GM12865 (cell line): Measurements from ENCODE around the gene KCNG2.
"Not testable (repeated sequence)": the region's sequence is repeated elsewhere in the genome, so short reads cannot be mapped to it uniquely, and the experiment has no call there.

Experiments used
- DNase-seq: peaks from one replicate; pipeline ENCODE4 v3.0.0; 2010; ENCODE audit warnings: low read depth
- H3K4me3 ChIP-seq: 2 replicates; pipeline ENCODE4 v1.5.1; 2011; ENCODE audit warnings: mild to moderate bottlenecking, low read depth, low read length, control low read depth
- TF ChIP-seq, protein P1 (sequence below): IDR thresholded peaks from 2 replicates; pipeline ENCODE4 v1.5.1; 2011; ENCODE audit warnings: low read length, control low read depth, low read depth, inconsistent platforms; ENCODE audit not compliant: insufficient read depth; ENCODE audit errors: missing control alignments

KCNG2 gene

DNA sequence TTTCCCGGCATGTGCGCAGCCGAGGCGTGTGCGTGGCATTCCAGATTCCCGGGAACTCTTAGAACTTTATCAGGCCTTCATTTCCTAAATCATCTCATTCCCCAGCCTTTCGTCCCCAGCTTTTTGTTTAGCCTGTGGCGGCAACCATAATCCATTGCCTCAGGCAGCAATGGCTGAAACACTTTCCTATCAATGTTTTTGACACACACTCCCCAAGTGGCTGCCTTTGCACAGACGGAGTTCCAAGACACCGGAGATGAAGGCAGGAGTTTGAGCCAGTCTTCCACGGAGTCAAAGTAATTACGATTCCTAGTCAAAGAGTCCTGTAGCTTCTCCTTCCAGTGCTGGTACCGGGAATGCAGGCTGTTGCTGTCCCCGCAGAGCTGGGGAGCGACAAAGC lies 64.8 kb downstream of the KCNG2 start:
- TF ChIP-seq, protein P1, sequence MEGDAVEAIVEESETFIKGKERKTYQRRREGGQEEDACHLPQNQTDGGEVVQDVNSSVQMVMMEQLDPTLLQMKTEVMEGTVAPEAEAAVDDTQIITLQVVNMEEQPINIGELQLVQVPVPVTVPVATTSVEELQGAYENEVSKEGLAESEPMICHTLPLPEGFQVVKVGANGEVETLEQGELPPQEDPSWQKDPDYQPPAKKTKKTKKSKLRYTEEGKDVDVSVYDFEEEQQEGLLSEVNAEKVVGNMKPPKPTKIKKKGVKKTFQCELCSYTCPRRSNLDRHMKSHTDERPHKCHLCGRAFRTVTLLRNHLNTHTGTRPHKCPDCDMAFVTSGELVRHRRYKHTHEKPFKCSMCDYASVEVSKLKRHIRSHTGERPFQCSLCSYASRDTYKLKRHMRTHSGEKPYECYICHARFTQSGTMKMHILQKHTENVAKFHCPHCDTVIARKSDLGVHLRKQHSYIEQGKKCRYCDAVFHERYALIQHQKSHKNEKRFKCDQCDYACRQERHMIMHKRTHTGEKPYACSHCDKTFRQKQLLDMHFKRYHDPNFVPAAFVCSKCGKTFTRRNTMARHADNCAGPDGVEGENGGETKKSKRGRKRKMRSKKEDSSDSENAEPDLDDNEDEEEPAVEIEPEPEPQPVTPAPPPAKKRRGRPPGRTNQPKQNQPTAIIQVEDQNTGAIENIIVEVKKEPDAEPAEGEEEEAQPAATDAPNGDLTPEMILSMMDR = no peak
- H3K4me3 ChIP-seq = no peak overlapping the region
- DNase-seq = no peak

DNA sequence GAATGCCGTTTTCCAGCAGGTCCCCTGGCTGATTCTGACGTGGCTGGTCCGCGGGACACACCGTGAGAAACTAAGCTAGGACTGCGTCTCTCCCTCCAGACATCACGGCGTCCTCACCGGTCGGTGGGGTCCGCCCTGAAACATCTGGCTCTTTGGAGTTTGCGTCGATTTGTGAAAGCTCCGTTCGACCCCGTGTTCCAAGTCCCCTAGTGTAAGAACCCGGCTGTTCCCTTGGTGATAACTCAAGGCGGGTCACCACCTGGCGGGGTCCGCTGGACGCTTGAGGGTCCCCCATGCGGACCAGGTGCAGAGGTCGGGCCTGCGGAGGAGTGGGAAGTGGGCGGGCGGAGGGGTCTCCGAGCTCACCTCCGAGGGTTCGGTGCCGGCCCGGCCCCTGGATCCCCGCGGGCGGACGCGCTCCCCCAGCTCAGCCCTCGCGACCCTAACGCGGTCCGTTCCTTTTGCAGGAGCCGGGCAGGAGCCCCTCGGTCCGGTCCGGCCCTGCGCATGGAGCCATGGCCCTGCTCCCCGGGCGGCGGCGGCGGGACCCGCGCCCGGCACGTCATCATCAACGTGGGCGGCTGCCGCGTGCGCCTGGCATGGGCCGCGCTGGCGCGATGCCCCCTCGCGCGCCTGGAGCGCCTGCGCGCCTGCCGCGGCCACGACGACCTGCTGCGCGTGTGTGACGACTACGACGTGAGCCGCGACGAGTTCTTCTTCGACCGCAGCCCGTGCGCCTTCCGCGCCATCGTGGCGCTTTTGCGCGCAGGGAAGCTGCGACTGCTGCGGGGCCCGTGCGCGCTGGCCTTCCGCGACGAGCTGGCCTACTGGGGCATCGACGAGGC lies 65.6 kb downstream of the KCNG2 start:
- TF ChIP-seq, protein P1 = no peak
- DNase-seq = no peak
- no peak overlapping the region for H3K4me3 ChIP-seq

DNA sequence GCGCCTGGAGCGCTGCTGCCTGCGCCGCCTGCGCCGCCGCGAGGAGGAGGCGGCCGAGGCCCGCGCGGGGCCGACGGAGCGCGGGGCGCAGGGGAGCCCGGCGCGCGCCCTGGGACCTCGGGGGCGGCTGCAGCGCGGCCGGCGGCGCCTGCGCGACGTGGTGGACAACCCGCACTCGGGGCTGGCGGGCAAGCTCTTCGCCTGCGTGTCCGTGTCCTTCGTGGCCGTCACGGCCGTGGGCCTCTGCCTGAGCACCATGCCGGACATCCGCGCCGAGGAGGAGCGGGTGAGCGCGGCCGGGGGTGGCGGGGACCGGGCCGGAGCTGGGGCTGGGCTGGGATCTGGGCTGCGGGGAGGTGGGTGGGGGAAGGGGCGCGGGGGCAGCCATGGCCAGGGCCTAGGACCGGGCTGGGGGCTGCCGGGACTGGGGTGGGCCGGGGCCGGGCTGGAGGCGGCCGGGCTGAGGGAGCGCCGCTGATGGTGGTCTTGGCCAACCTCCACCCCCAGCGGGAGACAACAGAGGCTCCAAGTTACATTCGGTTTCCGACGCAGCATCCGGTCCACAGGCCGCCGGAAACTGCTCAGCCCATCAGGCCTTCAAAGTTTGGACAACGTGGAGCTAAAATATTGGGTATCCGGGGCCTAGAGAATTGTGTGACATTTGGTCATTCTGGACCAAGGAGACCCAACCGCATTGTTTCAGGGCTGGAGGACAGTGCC lies 66.4 kb downstream of the KCNG2 start:
- TF ChIP-seq, protein P1 = no peak
- no peak for DNase-seq
- H3K4me3 ChIP-seq = no peak overlapping the region

DNA sequence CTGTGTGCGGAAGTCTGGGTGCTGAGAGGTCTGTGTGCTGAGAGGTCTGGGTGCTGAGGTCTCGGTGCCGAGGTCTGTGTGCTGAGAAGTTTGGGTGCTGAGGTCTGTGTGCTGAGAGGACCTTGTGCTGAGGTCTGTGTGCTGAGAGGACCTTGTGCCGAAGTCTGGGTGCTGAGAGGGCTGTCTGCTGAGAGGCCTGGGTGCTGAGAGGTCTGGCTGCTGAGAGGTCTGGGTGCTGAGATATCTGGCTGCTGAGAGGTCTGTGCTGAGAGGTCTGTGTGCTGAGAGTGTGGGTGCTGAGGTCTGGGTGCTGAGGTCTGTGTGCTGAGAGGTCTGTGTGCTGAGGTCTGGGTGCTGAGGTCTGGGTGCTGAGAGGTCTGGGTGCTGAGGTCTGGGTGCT lies 67.2 kb downstream of the KCNG2 start:
- DNase-seq, H3K4me3 ChIP-seq: not testable (repeated sequence)

DNA sequence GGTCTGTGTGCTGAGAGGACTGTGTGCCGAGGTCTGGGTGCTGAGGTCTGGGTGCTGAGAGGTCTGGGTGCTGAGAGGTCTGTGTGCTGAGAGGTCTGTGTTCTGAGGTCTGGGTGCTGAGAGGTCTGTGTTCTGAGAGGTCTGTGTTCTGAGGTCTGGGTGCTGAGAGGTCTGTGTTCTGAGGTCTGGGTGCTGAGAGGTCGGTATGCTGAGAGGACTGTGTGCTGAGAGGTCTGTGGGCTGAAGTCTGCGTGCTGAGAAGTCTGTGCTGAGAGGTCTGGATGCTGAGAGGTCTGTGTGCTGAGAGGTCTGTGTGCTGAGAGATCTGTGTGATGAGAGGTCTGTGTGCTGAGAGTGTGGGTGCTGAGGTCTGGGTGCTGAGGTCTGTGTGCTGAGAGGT lies 68.2 kb downstream of the KCNG2 start:
- not testable (repeated sequence) for H3K4me3 ChIP-seq, DNase-seq

DNA sequence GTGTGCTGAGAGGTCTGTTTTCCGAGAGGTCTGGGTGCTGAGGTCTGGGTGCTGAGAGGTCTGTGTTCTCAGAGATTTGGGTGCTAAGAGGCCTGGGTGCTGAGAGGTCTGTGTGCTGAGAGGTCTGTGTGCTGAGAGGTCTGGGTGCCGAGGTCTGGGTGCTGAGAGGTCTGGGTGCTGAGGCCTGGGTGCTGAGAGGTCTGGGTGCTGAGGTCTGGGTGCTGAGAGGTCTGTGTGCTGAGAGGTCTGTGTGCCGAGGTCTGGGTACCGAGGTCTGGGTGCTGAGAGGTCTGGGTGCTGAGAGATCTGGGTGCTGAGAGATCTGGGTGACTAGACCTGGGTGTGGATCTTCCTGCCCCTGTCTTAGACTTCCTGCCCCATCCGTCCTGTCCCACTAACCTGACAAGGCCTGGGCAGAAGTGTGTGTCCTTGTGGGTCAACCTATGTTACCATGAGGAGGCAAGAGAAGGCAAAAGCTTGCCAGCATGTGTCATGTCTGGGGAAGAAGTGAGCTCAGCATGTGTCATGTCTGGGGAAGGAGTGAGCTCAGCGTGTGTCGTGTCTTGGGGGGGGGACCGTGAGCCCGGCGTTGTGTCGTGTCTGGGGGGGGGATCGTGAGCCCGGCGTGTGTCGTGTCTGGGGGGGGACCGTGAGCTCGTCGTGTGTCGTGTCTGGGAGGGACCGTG lies 69.3 kb downstream of the KCNG2 start:
- DNase-seq = no peak
- H3K4me3 ChIP-seq = no peak overlapping the region
- TF ChIP-seq, protein P1 = no peak

DNA sequence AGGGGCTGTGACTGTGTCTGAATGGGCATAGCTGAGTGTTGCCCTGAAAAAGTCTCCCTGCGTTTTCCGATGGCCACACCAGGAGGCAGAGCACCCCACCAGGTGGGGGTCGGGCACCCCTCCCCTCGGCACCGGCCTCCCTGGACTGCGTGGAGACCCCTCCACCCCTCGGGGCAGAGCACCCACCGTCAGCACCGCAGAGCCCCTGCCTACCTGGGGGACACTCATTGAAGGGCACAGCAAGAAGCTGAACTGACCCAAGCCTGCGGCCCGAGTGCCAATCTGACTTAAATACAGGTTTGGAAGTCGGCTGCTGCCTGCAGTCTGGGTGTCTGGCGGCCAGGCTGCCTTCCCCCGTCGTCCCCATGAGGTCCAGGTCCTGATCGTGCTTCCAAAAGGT lies 69.9 kb downstream of the KCNG2 start:
- TF ChIP-seq, protein P1 = no peak
- H3K4me3 ChIP-seq = no peak overlapping the region
- DNase-seq = no peak
